ENCODE results near the gene ASB10.

The ASB10 gene

DNA sequence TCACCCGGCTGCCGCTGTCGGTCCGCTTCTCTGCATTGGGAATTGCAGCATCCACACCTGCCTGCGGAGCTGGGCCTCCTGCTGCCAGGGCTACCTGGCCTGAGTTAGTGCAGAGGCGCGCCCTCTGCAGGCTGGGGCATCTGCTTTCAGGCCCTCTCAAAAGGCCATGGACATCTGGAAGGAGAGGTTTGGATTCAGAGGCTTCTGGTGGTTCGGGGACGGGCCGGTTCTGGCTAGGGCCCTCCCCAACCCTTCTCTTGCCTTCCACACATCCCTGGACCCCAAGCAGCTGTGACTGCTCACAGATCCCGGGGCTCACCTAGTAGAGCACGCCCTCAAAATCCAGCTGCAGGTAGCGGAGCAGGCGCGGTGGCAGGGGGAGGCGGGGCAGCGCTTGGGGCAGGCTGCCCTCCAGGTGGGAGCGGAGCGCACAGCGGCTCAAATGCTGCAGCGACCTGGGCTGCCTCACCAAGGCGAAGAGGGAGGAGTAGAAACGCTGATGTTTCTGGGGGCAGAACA, 11.2 kb downstream of the ASB10 start:
- Histone ChIP-seq H3K4me3 (ENCODE audit: low read length in 2 of 2) (no peak overlapping the region), H3K27me3 (ENCODE audit: control insufficient read depth in 3 of 3, insufficient read depth in 3 of 3, low read depth in 1 of 3, low read length in 3 of 3) (peaks cover 2 to 52% (median 19%) of the 10 kb centered on the region in 3 experiments)

DNA sequence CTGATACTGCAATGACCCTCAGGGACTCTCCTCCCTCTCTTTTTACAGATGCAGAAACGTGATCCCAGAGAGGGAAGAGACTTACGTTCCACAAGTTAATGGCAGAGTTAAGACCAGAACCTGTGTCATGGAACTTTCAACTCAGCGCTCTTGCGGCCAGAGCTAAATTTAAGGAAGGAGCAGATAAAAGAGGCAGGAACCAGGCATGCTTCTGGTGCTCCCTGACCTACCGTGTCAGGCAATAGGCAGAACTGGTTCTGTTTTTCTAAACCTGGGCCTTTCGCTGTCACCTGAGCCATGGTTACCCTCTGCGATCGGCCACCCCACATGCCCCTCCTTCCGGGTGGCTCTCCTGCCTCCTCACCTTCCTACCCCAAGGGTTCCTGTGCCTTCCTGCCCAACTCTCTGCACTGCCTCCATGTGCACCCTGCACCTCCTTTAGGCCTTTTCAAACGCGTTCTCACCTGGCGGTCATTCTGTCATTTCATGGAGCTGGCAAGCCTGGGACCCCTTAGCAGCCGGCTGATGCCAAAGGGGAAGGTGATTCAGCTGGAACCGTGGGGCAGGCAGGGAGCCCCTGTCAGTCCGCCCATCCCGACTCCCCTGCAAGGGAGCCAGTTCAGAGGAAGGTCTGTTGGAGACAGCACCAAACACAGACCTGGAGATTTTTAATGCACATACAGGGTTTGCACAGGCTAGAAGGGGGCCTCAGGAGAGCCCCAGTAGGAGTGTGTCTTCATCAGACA, 11.8 kb downstream of the ASB10 start:
- H2BK12ac ChIP-seq (ENCODE audit: low read length), result no peak overlapping the region
- no peak overlapping the region for H3K4me3 ChIP-seq (ENCODE audit: low read length in 2 of 2)
- H3K36me3 ChIP-seq (replicated peaks in 1 of 2; ENCODE audit: control insufficient read depth in 2 of 2, insufficient read depth in 2 of 2, low read length in 2 of 2), result no peaks in the 10 kb centered on the region
- no CpG with 5 or more reads among the region's 16 CpGs for WGBS, 2 donors (ENCODE audit: extremely low coverage in 2 of 2, insufficient read length in 2 of 2, insufficient replicate concordance in 1 of 2)
- H2BK120ac ChIP-seq (ENCODE audit: low read depth, low read length), result no peak overlapping the region
- H2AFZ ChIP-seq (ENCODE audit: low read length), result no peak overlapping the region
- peak overlapping the region; percentile 77 for H2BK15ac ChIP-seq (ENCODE audit: low read length)
- no peak overlapping the region for H4K8ac ChIP-seq (ENCODE audit: low read depth, low read length)
- H3K9ac ChIP-seq (ENCODE audit: low read depth, low read length, poor library complexity), result no peak overlapping the region
- H3K27ac ChIP-seq (replicated peaks; ENCODE audit: low read length), result no peak overlapping the region
- H3K14ac ChIP-seq (ENCODE audit: low read length), result no peak overlapping the region
- H3K79me1 ChIP-seq (ENCODE audit: low read depth, low read length), result no peaks in the 10 kb centered on the region
- peaks cover 0 to 3% of the 10 kb centered on the region in 2 donors for H3K4me1 ChIP-seq (ENCODE audit: control insufficient read depth in 2 of 2, insufficient read depth in 1 of 2, low read depth in 1 of 2, low read length in 2 of 2)
- no peak overlapping the region for H3K18ac ChIP-seq (ENCODE audit: low read length)
- peaks cover 2 to 50% (median 19%) of the 10 kb centered on the region in 3 experiments for H3K27me3 ChIP-seq (ENCODE audit: control insufficient read depth in 3 of 3, insufficient read depth in 3 of 3, low read depth in 1 of 3, low read length in 3 of 3)
- no peak overlapping the region for H3K4me2 ChIP-seq (ENCODE audit: insufficient read depth, low read length, poor library complexity, severe bottlenecking)
- peak overlapping the region; percentile 81 for H3K23ac ChIP-seq (ENCODE audit: low read depth, low read length, poor library complexity)
- no peak overlapping the region for H2BK5ac ChIP-seq (ENCODE audit: low read length)
- no peak for DNase-seq (ENCODE audit: low spot score)
- no peak overlapping the region for H4K91ac ChIP-seq (ENCODE audit: low read depth, low read length, poor library complexity)
- H2AK5ac ChIP-seq (ENCODE audit: low read depth, low read length), result peak overlapping the region; percentile 42
- H3K4ac ChIP-seq (ENCODE audit: low read length), result no peak overlapping the region
- H3K9me3 ChIP-seq (replicated peaks in 1 of 2; ENCODE audit: control insufficient read depth in 2 of 2, insufficient read depth in 1 of 2, low read depth in 1 of 2, low read length in 2 of 2), result peaks cover 0 to 12% of the 10 kb centered on the region in 2 donors

More for the DNA sequence above, 11.2 kb downstream of the ASB10 start:
- Histone ChIP-seq H3K4ac (ENCODE audit: low read length) (no peak overlapping the region), H3K9me3 (replicated peaks in 1 of 2; ENCODE audit: control insufficient read depth in 2 of 2, insufficient read depth in 1 of 2, low read depth in 1 of 2, low read length in 2 of 2) (peaks cover 0 to 12% of the 10 kb centered on the region in 2 donors), H2BK15ac (ENCODE audit: low read length) (peak overlapping the region; percentile 77), H2BK5ac (ENCODE audit: low read length) (no peak overlapping the region), H3K14ac (ENCODE audit: low read length) (no peak overlapping the region), H3K23ac (ENCODE audit: low read depth, low read length, poor library complexity) (peak overlapping the region; percentile 31), H3K27ac (replicated peaks; ENCODE audit: low read length) (no peak overlapping the region), H3K18ac (ENCODE audit: low read length) (peak overlapping the region; percentile 68), H4K91ac (ENCODE audit: low read depth, low read length, poor library complexity) (no peak overlapping the region), H3K4me2 (ENCODE audit: insufficient read depth, low read length, poor library complexity, severe bottlenecking) (no peak overlapping the region), H2BK12ac (ENCODE audit: low read length) (peak overlapping the region; percentile 3), H2BK120ac (ENCODE audit: low read depth, low read length) (no peak overlapping the region), H3K4me1 (ENCODE audit: control insufficient read depth in 2 of 2, insufficient read depth in 1 of 2, low read depth in 1 of 2, low read length in 2 of 2) (peaks cover 0 to 3% of the 10 kb centered on the region in 2 donors), H4K8ac (ENCODE audit: low read depth, low read length) (no peak overlapping the region), H2AFZ (ENCODE audit: low read length) (no peak overlapping the region), H3K36me3 (replicated peaks in 1 of 2; ENCODE audit: control insufficient read depth in 2 of 2, insufficient read depth in 2 of 2, low read length in 2 of 2) (no peaks in the 10 kb centered on the region), H2AK5ac (ENCODE audit: low read depth, low read length) (peak overlapping the region; percentile 42), H3K9ac (ENCODE audit: low read depth, low read length, poor library complexity) (no peak overlapping the region), H3K79me1 (ENCODE audit: low read depth, low read length) (no peaks in the 10 kb centered on the region)
- no peak for DNase-seq (ENCODE audit: low spot score)
- no CpG with 5 or more reads among the region's 23 CpGs for WGBS, 2 donors (ENCODE audit: extremely low coverage in 2 of 2, insufficient read length in 2 of 2, insufficient replicate concordance in 1 of 2)

DNA sequence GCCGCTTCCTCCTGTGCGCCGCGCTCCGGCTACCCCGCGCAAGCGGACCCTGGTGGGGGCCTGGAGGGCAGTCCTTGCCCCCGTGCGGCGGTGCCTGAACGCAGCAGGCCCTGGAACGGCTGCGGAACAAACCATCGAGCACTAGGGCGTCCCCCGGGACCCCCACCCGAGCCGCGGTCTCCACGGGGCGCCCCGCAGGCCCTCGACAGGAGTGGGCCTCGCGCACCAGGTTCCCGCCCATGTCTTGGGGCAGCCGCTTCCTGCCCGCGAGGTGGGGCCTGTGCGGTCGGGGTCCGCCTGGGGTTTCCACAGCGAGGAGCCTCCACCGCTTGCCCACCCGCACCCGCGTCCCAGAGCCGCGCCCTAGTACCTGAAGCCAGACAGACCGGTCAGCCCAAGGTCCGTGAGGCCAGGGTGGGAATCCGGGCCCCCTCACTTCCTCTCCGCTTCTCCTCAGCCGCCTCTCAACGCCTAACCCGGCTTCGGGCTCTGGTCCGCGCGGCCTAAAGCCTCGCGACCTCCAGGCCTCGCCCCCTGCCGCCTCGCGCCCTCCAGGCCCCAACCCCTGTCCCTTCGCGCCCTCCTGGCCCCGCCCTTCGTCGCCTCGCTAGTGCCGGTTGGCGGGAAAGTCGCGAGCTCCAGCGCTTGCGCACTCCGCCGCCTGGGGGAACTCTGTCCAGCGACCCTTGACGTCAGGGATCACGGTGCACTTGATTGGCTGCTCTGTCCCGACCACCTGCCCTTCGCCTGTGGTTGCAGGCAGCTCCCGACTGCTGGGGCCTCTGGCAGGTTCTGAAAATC, 12.6 kb downstream of the ASB10 start:
- H4K8ac ChIP-seq (ENCODE audit: low read depth, low read length), result no peak overlapping the region

More for the DNA sequence above, 12.6 kb downstream of the ASB10 start:
- H2BK12ac ChIP-seq (ENCODE audit: low read length), result no peak overlapping the region
- DNase-seq (ENCODE audit: low spot score), result no peak
- no peak overlapping the region for H3K14ac ChIP-seq (ENCODE audit: low read length)
- no peak overlapping the region for H3K27ac ChIP-seq (replicated peaks; ENCODE audit: low read length)
- no CpG with 5 or more reads among the region's 77 CpGs for WGBS, 2 donors (ENCODE audit: extremely low coverage in 2 of 2, insufficient read length in 2 of 2, insufficient replicate concordance in 1 of 2)
- no peak overlapping the region for H4K91ac ChIP-seq (ENCODE audit: low read depth, low read length, poor library complexity)
- H3K4me1 ChIP-seq (ENCODE audit: control insufficient read depth in 2 of 2, insufficient read depth in 1 of 2, low read depth in 1 of 2, low read length in 2 of 2), result peaks cover 0 to 3% of the 10 kb centered on the region in 2 donors
- H3K4ac ChIP-seq (ENCODE audit: low read length), result no peak overlapping the region
- H3K36me3 ChIP-seq (replicated peaks in 1 of 2; ENCODE audit: control insufficient read depth in 2 of 2, insufficient read depth in 2 of 2, low read length in 2 of 2), result no peaks in the 10 kb centered on the region
- peak overlapping the region; percentile 39 for H3K23ac ChIP-seq (ENCODE audit: low read depth, low read length, poor library complexity)
- H2BK5ac ChIP-seq (ENCODE audit: low read length), result no peak overlapping the region
- no peak overlapping the region for H3K18ac ChIP-seq (ENCODE audit: low read length)
- H3K9ac ChIP-seq (ENCODE audit: low read depth, low read length, poor library complexity), result peak overlapping the region; percentile 33
- no peak overlapping the region for H3K4me2 ChIP-seq (ENCODE audit: insufficient read depth, low read length, poor library complexity, severe bottlenecking)
- peak overlapping the region; percentile 26 for H2AK5ac ChIP-seq (ENCODE audit: low read depth, low read length)
- H2BK15ac ChIP-seq (ENCODE audit: low read length), result no peak overlapping the region
- no peak overlapping the region for H3K4me3 ChIP-seq (ENCODE audit: low read length in 2 of 2)
- H3K79me1 ChIP-seq (ENCODE audit: low read depth, low read length), result no peaks in the 10 kb centered on the region
- no peak overlapping the region for H2AFZ ChIP-seq (ENCODE audit: low read length)
- H2BK120ac ChIP-seq (ENCODE audit: low read depth, low read length), result no peak overlapping the region
- H3K27me3 ChIP-seq (ENCODE audit: control insufficient read depth in 3 of 3, insufficient read depth in 3 of 3, low read depth in 1 of 3, low read length in 3 of 3), result peaks cover 2 to 54% (median 22%) of the 10 kb centered on the region in 3 experiments
- H3K9me3 ChIP-seq (replicated peaks in 1 of 2; ENCODE audit: control insufficient read depth in 2 of 2, insufficient read depth in 1 of 2, low read depth in 1 of 2, low read length in 2 of 2), result peaks cover 0 to 12% of the 10 kb centered on the region in 2 donors
